Brain microvascular endothelial cell (primary cell): Measurements from ENCODE around the gene NYAP2.
A peak's percentile ranks its signal among the peaks of the same experiment; 100 is the strongest.

ENCODE experiments used
- DNase-seq: peaks from one replicate; pipeline ENCODE4 v3.0.0-alpha.2; 2020
- H3K27ac ChIP-seq: fragments of 250-450 bp; sonication (Bioruptor Pico); 2 replicates; pipeline ENCODE4 v1.5.1; 2020; ENCODE audit warnings: mild to moderate bottlenecking, moderate library complexity
- H3K27me3 ChIP-seq: fragments of 250-450 bp; sonication (Bioruptor Pico); replicated peaks from 2 replicates; pipeline ENCODE4 v1.5.1; 2020; ENCODE audit warnings: mild to moderate bottlenecking
- H3K36me3 ChIP-seq: fragments of 250-450 bp; sonication (Bioruptor Pico); replicated peaks from 2 replicates; pipeline ENCODE4 v1.5.1; 2020; ENCODE audit warnings: mild to moderate bottlenecking
- H3K4me3 ChIP-seq: 2 replicates; pipeline ENCODE4 v1.5.1; 2011; ENCODE audit warnings: low read depth, mild to moderate bottlenecking, control low read depth, low read length, moderate library complexity
- in situ Hi-C: cut with HindIII; loops from 2 replicates; pipeline ENCODE4 v1.10.0; 2017; ENCODE audit warnings: low sequenced_read_pairs, low pct_ligation_motif_present
- TF ChIP-seq, protein P1 (sequence below): IDR thresholded peaks from 2 replicates; pipeline ENCODE4 v1.5.1; 2011; ENCODE audit warnings: low read depth, mild to moderate bottlenecking, moderate library complexity, low read length, control low read depth, inconsistent platforms; ENCODE audit errors: missing control alignments

The NYAP2 gene

DNA sequence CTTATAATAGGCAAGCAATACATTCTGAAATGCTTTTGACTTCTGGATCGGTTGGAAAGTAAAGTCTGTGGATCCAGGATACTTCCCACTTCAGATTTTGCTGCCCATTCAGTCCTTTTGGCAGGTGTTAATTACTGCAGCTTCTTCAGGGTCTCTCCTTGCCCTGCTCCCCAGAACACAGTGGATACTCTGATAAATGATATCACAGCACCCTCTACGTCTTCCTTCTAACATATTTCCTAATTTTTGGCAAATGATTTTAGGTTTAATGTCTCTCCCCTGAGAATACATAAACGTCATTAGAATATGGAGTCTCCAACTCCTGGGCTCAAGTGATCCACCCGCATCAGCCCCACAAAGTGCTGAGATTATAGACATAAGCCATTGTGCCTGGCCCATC, 249.8 kb downstream of the NYAP2 start:
- in situ Hi-C loops = no loop called here
- no peak for DNase-seq
- no peak overlapping the region for H3K4me3 ChIP-seq
- H3K27ac ChIP-seq = no peak overlapping the region
- TF ChIP-seq, protein P1, sequence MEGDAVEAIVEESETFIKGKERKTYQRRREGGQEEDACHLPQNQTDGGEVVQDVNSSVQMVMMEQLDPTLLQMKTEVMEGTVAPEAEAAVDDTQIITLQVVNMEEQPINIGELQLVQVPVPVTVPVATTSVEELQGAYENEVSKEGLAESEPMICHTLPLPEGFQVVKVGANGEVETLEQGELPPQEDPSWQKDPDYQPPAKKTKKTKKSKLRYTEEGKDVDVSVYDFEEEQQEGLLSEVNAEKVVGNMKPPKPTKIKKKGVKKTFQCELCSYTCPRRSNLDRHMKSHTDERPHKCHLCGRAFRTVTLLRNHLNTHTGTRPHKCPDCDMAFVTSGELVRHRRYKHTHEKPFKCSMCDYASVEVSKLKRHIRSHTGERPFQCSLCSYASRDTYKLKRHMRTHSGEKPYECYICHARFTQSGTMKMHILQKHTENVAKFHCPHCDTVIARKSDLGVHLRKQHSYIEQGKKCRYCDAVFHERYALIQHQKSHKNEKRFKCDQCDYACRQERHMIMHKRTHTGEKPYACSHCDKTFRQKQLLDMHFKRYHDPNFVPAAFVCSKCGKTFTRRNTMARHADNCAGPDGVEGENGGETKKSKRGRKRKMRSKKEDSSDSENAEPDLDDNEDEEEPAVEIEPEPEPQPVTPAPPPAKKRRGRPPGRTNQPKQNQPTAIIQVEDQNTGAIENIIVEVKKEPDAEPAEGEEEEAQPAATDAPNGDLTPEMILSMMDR = no peak
- H3K27me3 ChIP-seq = no peaks in the 10 kb centered on the region
- no peaks in the 10 kb centered on the region for H3K36me3 ChIP-seq

DNA sequence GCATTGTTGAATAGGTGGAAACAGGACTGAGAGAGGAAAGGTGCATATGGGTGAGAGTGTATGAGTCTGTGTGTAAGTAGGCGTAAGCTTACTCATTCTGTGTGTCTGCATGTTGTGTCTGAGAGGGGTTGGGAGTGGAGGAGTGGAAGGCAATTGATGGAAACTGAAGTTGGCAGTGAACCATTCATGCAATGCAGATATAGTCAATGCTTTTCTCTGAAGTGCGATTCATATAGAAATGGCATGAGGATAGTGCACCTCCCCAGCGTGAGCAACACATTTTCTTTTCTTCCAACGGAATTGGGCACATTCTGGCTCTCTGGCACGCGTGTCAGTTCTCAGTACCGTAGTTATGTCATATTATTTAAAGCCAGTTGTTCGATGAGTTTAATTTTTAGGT, 250.5 kb downstream of the NYAP2 start:
- TF ChIP-seq, protein P1 = no peak
- Histone ChIP-seq H3K27ac (no peak overlapping the region), H3K4me3 (no peak overlapping the region), H3K36me3 (no peaks in the 10 kb centered on the region), H3K27me3 (no peaks in the 10 kb centered on the region)
- no peak for DNase-seq
- in situ Hi-C loops = no loop called here

DNA sequence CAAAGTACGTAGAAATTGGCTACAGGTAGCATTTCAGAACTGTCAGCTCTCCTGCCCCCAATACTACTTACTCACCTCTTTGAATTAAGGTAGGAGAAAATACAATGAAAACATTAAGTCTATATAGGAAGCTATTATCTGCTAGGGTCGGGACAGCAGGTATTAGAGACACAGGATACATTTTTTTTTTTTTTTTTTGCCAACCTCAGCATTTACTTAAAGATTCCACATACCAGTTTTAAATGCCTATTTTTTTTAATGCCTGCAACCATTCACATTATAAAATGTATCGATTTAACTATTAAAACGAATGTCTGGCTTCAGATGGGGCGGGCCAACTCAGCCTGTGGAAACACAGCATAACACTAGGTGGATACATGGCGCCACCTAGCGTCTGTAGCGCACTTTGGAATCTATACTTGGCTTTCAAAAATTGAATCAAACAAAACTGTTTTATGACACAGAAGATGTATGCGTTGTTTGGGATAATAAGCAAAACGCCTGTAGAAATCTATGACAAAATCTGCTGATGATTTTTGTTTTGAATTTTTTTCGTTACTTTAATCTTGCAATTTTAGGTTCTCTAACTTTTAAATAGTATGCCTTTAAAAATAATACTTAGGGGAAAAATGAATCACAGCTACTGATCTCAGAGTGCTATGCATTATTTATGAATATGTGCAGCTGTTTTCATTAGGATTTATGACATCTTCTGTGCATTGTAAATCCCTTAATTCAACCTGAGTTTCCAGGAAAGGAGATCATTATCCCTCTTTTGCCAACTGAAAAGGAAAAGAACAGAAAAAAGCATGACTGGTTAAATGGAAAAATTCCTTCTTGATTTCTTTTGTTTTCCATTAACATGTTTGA, 261.0 kb downstream of the NYAP2 start:
- Histone ChIP-seq H3K27me3 (no peaks in the 10 kb centered on the region), H3K27ac (no peak overlapping the region), H3K36me3 (no peaks in the 10 kb centered on the region), H3K4me3 (no peak overlapping the region)
- TF ChIP-seq, protein P1 = peak; percentile 87
- in situ Hi-C loops = no loop called here
- peak; percentile 70 for DNase-seq

DNA sequence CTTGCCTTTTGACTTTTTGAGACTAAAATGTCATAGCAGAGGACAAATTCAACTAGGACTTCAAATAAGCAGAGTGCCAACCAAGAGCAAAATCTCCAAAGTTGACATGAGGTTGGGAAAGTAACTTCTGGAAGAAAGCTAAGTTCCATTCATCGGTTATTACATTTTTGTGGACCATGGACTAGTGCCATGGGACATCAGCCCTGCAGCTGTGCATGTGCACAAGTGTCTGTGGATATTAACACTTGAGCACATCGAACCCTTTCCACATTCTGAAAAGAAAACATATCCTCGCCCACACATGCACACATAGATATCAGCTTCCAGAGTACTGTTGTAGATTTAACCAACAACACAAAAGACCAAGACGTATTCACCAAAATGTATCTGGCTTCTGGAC, 262.6 kb downstream of the NYAP2 start:
- TF ChIP-seq, protein P1 = no peak
- Histone ChIP-seq H3K36me3 (no peaks in the 10 kb centered on the region), H3K27me3 (no peaks in the 10 kb centered on the region), H3K4me3 (no peak overlapping the region), H3K27ac (no peak overlapping the region)
- in situ Hi-C loops = no loop called here
- DNase-seq = no peak

DNA sequence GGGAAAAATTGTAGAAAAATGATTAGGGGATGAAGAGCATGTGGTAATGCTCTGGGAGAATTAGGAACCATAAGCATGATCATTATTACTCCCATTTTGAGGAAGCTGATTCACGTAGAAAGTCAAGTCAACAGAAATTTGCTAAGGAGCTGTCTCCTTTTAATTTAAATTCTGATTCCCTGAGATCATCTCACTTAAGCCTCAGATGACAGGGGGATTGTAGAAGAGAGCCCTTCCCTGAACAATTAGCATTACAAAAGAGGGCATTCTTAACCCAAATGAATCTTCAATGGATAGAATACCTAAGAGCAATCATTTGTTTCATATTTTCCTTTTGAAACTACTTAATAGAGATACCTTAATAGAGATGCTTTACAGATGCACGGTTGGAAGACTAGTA, 267.9 kb downstream of the NYAP2 start:
- no peak for DNase-seq
- H3K27ac ChIP-seq = no peak overlapping the region
- in situ Hi-C loops = no loop called here
- TF ChIP-seq, protein P1 = no peak
- H3K27me3 ChIP-seq = no peaks in the 10 kb centered on the region
- no peak overlapping the region for H3K4me3 ChIP-seq
- H3K36me3 ChIP-seq = no peaks in the 10 kb centered on the region
